Activated CD8-positive, alpha-beta memory T cell treated with anti-CD3 and anti-CD28 coated beads for 4 hours (primary cell): ENCODE results near the gene RAPGEF2.
"Not testable (repeated sequence)": the region's sequence is repeated elsewhere in the genome, so short reads cannot be mapped to it uniquely, and the experiment has no call there.

ENCODE experiments used
- DNase-seq, 2 donors: peaks; one replicate each; pipeline ENCODE4 v3.0.0-alpha.2; 2020; ENCODE audit warnings: low read depth in 2 of 2

The RAPGEF2 gene

GRCh38 chr4:159097785-159098184 lies 5.1 kb upstream of the RAPGEF2 start:
- DNase-seq: no peak

GRCh38 chr4:159098482-159099127 lies 4.3 kb upstream of the RAPGEF2 start:
- no peak for DNase-seq

- DNase-seq: no peak
Observed at GRCh38 chr4:159101988-159102621, 774 bp upstream of the RAPGEF2 start.

- no peak for DNase-seq
Observed at GRCh38 chr4:159103384-159103990, 608 bp downstream of the RAPGEF2 start.

GRCh38 chr4:159104694-159105414 lies 2.0 kb downstream of the RAPGEF2 start:
- no peak for DNase-seq

- no peak for DNase-seq
Observed at GRCh38 chr4:159105761-159106243, 2.9 kb downstream of the RAPGEF2 start.

- no peak for DNase-seq
Observed at GRCh38 chr4:159106636-159107035, 3.8 kb downstream of the RAPGEF2 start.

- no peak for DNase-seq
Observed at GRCh38 chr4:159107203-159107925, 4.5 kb downstream of the RAPGEF2 start.

- no peak for DNase-seq
Observed at GRCh38 chr4:159108124-159108523, 5.2 kb downstream of the RAPGEF2 start.

GRCh38 chr4:159110961-159111360 lies 8.1 kb downstream of the RAPGEF2 start:
- no peak for DNase-seq

- DNase-seq: no peak
Observed at GRCh38 chr4:159111416-159111815, 8.5 kb downstream of the RAPGEF2 start.

GRCh38 chr4:159113366-159113765 lies 10.5 kb downstream of the RAPGEF2 start:
- not testable (repeated sequence) for DNase-seq

GRCh38 chr4:159116098-159116497 lies 13.2 kb downstream of the RAPGEF2 start:
- DNase-seq: not testable (repeated sequence)

- not testable (repeated sequence) for DNase-seq
Observed at GRCh38 chr4:159116693-159117092, 13.8 kb downstream of the RAPGEF2 start.

- DNase-seq: no peak
Observed at GRCh38 chr4:159117564-159117963, 14.7 kb downstream of the RAPGEF2 start.

GRCh38 chr4:159117968-159118367 lies 15.1 kb downstream of the RAPGEF2 start:
- DNase-seq: no peak

- DNase-seq: no peak
Observed at GRCh38 chr4:159121371-159121770, 18.5 kb downstream of the RAPGEF2 start.

GRCh38 chr4:159126716-159127115 lies 23.8 kb downstream of the RAPGEF2 start:
- no peak for DNase-seq

GRCh38 chr4:159127745-159128518 lies 25.1 kb downstream of the RAPGEF2 start:
- no peak for DNase-seq

GRCh38 chr4:159129814-159130550 lies 27.1 kb downstream of the RAPGEF2 start:
- DNase-seq: no peak
